ENCODE measurements around the gene SYT12. TPM values are rescaled to one million over a fixed set of nuclear protein-coding genes. Genes with fewer than 3 reads are reported as not detected.

The SYT12 gene
- total RNA-seq: under 0.01 and 0.17 TPM in 2 replicates

GRCh38 chr11:67022961-67023956 is at the start of gene SYT12:
SYT12 (plus strand) TSS chr11:67023134; CDS start chr11:67030145, 7,011 bp downstream.

GRCh38 chr11:66974724-66975404 is 48.1 kb upstream of the SYT12 start, which contains the start of gene C11orf86:
C11orf86 (plus strand) TSS chr11:66975304; CDS start chr11:66975363, 59 bp downstream.

DNA sequence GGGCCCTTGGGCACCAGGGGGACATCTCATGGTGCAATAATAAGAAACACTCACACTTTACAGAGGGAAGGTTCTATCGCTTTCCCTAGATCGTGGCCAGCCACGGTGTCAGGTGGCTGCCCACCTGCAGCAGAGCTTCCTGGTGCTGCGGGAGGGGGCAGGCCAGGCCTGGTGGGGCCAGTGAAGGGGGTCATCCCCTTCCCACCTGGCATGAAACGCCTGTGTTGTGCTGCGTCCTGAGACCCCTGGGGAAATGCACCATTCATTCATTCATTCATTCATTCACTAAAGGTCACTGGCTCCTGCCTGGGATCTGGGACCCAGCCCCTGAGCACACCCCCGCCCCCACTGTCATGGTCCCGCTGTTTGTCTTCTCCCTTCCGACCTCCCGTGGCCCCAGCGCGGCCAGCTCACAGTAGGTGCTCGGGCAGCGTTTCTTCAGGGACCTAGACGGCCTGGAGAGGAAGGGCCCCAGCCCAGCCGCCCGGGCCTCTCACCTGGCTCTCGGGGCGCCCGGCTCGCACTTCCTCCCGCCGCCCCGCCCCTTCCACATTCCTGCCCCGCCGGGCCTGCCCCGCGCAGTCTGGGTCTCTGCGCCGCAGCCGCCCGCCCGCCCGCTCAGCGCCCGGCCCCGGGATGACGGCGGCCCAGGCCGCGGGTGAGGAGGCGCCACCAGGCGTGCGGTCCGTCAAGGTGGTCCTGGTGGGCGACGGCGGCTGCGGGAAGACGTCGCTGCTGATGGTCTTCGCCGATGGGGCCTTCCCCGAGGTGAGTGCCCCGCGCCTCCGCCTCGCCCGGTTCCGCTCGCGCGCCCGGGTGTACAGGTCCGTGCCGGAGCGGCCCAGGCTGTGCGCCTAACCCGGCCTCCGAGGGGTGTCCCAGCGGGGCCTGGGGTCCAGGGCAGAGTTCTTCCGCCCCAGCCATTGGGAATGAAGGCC is 33.6 kb downstream of the SYT12 start, which contains the start of gene RHOD:
Gene RHOD (plus strand): TSS at position 581 of the 938 bp plus-strand sequence. CDS start 56 bp downstream, at position 637.

Other genes starting within 250 kb of the SYT12 start
- gene RCE1, start 179.7 kb upstream of the SYT12 start, total RNA-seq: 21.0 and 21.2 TPM in 2 replicates
- gene LRFN4, start 166.1 kb upstream of the SYT12 start, total RNA-seq: 36.1 TPM in 2 replicates
- gene PC, start 64.8 kb upstream of the SYT12 start, total RNA-seq: 19.2 and 21.7 TPM in 2 replicates
- 0.34 TPM in 1 of 2 replicates, not detected in the other for gene C11orf86, start 47.8 kb upstream of the SYT12 start, total RNA-seq
- gene RHOD, start 33.7 kb downstream of the SYT12 start, total RNA-seq: 12.4 and 17.1 TPM in 2 replicates
- gene KDM2A, start 96.1 kb downstream of the SYT12 start, total RNA-seq: 16.9 and 17.1 TPM in 2 replicates
- gene GRK2, start 243.3 kb downstream of the SYT12 start, total RNA-seq: 38.8 and 41.8 TPM in 2 replicates

Measured in bronchus fibroblast of lung (primary cell).